ENCODE measurements around the gene ARHGEF19. TPM values are rescaled to one million over a fixed set of nuclear protein-coding genes. Genes with fewer than 3 reads are reported as not detected.

The ARHGEF19 gene
- total RNA-seq, 1 donor from 2014 or later = 8.5 TPM

GRCh38 chr1:16181887-16182719, 30.3 kb downstream of the ARHGEF19 start:
- Mint-ChIP-seq H3K4me1 (no peaks in the 10 kb centered on the region), H3K27ac (no peak overlapping the region), H3K27me3 (peaks cover 4% of the 10 kb centered on the region), H3K4me3 (no peak overlapping the region), H3K9me3 (no peaks in the 10 kb centered on the region), H3K36me3 (ENCODE audit: low read depth) (no peaks in the 10 kb centered on the region)
- intact Hi-C loops (cut with micrococcal nuclease) = no loop called here
- no peak for DNase-seq

- intact Hi-C loops (cut with micrococcal nuclease) = no loop called here
- Mint-ChIP-seq H3K4me3 (no peak overlapping the region), H3K4me1 (no peaks in the 10 kb centered on the region), H3K27ac (no peak overlapping the region), H3K9me3 (no peaks in the 10 kb centered on the region), H3K36me3 (ENCODE audit: low read depth) (no peaks in the 10 kb centered on the region), H3K27me3 (peaks cover 4% of the 10 kb centered on the region)
- no peak for DNase-seq
Observed at GRCh38 chr1:16180291-16180824, 32.1 kb downstream of the ARHGEF19 start.

DNA sequence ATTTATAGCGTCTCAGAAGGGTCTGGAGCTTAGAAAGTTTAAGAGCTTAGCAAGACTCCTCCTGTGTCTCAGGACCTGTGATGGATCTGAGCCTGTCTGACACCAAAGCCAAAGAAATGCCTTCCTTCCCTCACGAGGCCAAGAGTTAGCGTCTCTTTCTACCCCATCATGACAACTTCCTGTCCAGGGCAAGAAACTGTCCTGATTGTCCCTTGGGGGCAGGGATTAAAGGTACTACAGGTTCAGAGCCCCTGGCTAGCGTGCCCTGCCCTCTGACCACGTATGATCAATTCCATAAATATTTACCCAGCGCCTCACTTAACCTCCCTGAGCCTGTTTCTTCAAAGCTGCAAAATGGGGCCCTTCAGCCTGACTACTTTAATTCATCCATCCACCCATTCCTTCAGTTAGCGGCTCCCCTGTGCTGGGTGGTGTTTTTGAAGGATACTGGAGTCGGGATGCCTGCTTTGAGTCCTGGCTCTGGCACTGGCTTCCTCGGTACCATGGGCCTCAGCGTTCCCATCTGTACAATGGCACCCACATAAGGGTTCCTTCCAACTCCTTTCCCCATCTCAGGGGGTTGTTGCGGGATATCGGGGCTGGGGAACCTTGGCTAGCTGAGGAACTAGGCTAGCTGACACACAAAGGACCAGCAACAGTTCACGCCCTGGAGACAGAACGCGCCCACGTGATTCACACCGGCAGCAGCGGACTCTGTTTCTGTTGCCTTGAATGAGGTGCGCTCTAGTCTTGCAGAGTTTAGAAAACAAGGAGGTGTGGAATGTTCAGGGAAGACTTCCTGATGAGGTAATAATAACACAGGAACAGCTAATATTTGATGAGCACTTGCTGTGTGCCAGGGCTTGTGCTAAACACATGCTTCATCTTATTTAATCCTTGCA, 33.6 kb downstream of the ARHGEF19 start:
- no peak overlapping the region for H3K27ac Mint-ChIP-seq

GRCh38 chr1:16177306-16177705, 35.1 kb downstream of the ARHGEF19 start:
- Mint-ChIP-seq H3K36me3 (ENCODE audit: low read depth) (no peaks in the 10 kb centered on the region), H3K27ac (no peak overlapping the region), H3K4me3 (no peak overlapping the region), H3K9me3 (no peaks in the 10 kb centered on the region), H3K27me3 (peaks cover 4% of the 10 kb centered on the region), H3K4me1 (no peaks in the 10 kb centered on the region)
- intact Hi-C loops (cut with micrococcal nuclease) = no loop called here
- no peak for DNase-seq

More for the DNA sequence above, 33.6 kb downstream of the ARHGEF19 start:
- Mint-ChIP-seq H3K36me3 (ENCODE audit: low read depth) (no peaks in the 10 kb centered on the region), H3K4me1 (no peaks in the 10 kb centered on the region), H3K4me3 (no peak overlapping the region), H3K27me3 (peaks cover 4% of the 10 kb centered on the region), H3K9me3 (no peaks in the 10 kb centered on the region)
- no peak for DNase-seq
- intact Hi-C loops (cut with micrococcal nuclease) = no loop called here

GRCh38 chr1:16176653-16177052, 35.8 kb downstream of the ARHGEF19 start:
- no peak for DNase-seq
- Mint-ChIP-seq H3K4me3 (no peak overlapping the region), H3K27me3 (peaks cover 4% of the 10 kb centered on the region), H3K27ac (no peak overlapping the region), H3K36me3 (ENCODE audit: low read depth) (no peaks in the 10 kb centered on the region), H3K4me1 (no peaks in the 10 kb centered on the region), H3K9me3 (no peaks in the 10 kb centered on the region)
- intact Hi-C loops (cut with micrococcal nuclease) = no loop called here

- Mint-ChIP-seq H3K9me3 (no peaks in the 10 kb centered on the region), H3K27ac (no peak overlapping the region), H3K36me3 (ENCODE audit: low read depth) (no peaks in the 10 kb centered on the region), H3K4me3 (no peak overlapping the region), H3K4me1 (no peaks in the 10 kb centered on the region), H3K27me3 (peaks cover 7% of the 10 kb centered on the region)
- no peak for DNase-seq
- intact Hi-C loops (cut with micrococcal nuclease) = no loop called here
Observed at GRCh38 chr1:16175610-16176553, 36.6 kb downstream of the ARHGEF19 start.

GRCh38 chr1:16174886-16175598, 37.4 kb downstream of the ARHGEF19 start:
- Mint-ChIP-seq H3K4me3 (no peak overlapping the region), H3K36me3 (ENCODE audit: low read depth) (no peaks in the 10 kb centered on the region), H3K9me3 (no peaks in the 10 kb centered on the region), H3K4me1 (no peaks in the 10 kb centered on the region), H3K27ac (no peak overlapping the region), H3K27me3 (peaks cover 11% of the 10 kb centered on the region)
- no peak for DNase-seq
- intact Hi-C loops (cut with micrococcal nuclease) = no loop called here

- H3K27me3 Mint-ChIP-seq = peaks cover 16% of the 10 kb centered on the region
- DNase-seq = no peak
- peaks cover under 1% of the 10 kb centered on the region for H3K4me1 Mint-ChIP-seq
- intact Hi-C loops (cut with micrococcal nuclease) = no loop called here
- no peak overlapping the region for H3K4me3 Mint-ChIP-seq
- no peaks in the 10 kb centered on the region for H3K36me3 Mint-ChIP-seq (ENCODE audit: low read depth)
- H3K9me3 Mint-ChIP-seq = no peaks in the 10 kb centered on the region
- H3K27ac Mint-ChIP-seq = no peak overlapping the region
Observed at GRCh38 chr1:16174261-16174868, 38.1 kb downstream of the ARHGEF19 start.

DNA sequence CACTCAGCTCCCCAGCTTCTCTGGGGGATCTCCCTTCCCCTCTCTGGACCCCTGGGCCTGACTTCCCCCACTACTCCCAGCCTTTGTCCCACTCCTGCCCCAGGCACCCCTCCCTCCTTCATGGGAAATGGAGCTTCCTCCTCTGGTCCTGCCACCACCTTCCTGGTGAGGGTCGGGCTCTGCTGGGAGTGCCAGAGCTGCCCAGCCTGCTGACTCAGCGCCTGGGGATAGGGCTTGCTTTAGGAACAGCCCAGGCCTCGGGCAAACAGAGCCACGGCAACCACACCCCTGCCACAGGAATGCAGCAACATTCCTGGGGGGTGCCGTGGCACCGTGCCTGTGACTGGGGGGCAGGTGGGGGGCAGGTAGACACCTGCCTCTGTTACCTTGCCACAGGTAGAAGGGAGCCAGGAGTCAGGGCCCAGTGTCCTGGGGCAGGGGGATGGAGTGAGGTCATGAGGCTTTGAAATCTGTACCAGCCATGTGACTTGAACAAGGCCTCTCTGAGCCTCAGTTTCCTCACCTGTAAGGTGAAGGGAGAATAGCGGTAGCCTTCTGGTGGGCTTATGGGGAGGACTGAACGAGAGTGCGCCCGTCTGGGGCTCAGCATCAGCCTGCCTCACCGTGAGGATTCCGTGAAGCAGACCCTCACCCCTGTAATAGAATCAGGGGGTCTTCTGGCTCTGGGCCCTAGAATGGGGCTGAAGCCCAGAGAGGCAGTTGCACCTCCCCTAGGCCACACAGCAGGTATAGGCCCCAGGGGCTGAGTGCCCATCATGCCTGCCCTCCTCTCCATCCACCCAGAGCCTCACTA, 38.8 kb downstream of the ARHGEF19 start:
- peaks cover 21% of the 10 kb centered on the region for H3K27me3 Mint-ChIP-seq
- H3K36me3 Mint-ChIP-seq (ENCODE audit: low read depth) = no peaks in the 10 kb centered on the region
- no peak overlapping the region for H3K27ac Mint-ChIP-seq
- no peaks in the 10 kb centered on the region for H3K9me3 Mint-ChIP-seq
- intact Hi-C loops (cut with micrococcal nuclease) = no loop called here
- no peak overlapping the region for H3K4me3 Mint-ChIP-seq
- H3K4me1 Mint-ChIP-seq = peaks cover 4% of the 10 kb centered on the region
- no peak for DNase-seq

- no peak for DNase-seq
- no peaks in the 10 kb centered on the region for H3K36me3 Mint-ChIP-seq (ENCODE audit: low read depth)
- intact Hi-C loops (cut with micrococcal nuclease) = no loop called here
- peaks cover 22% of the 10 kb centered on the region for H3K27me3 Mint-ChIP-seq
- peaks cover 6% of the 10 kb centered on the region for H3K4me1 Mint-ChIP-seq
- H3K27ac Mint-ChIP-seq = no peak overlapping the region
- H3K9me3 Mint-ChIP-seq = no peaks in the 10 kb centered on the region
- H3K4me3 Mint-ChIP-seq = no peak overlapping the region
Observed at GRCh38 chr1:16172964-16173446, 39.4 kb downstream of the ARHGEF19 start.

- no peaks in the 10 kb centered on the region for H3K9me3 Mint-ChIP-seq
- H3K36me3 Mint-ChIP-seq (ENCODE audit: low read depth) = no peaks in the 10 kb centered on the region
- no peak overlapping the region for H3K27ac Mint-ChIP-seq
- H3K27me3 Mint-ChIP-seq = peaks cover 19% of the 10 kb centered on the region
- peaks cover 6% of the 10 kb centered on the region for H3K4me1 Mint-ChIP-seq
- intact Hi-C loops (cut with micrococcal nuclease) = no loop called here
- DNase-seq = no peak
- no peak overlapping the region for H3K4me3 Mint-ChIP-seq
Observed at GRCh38 chr1:16172218-16172830, 40.1 kb downstream of the ARHGEF19 start.

All from activated CD4-positive, alpha-beta T cell treated with anti-CD3 and anti-CD28 coated beads, Interleukin-2, amount 10 ng/mL, durations not matched to agents 24 days and 14 days (primary cell).